GM19099 (cell line): ENCODE data around the gene TGFBRAP1.

Source experiments
- POLR2A ChIP-seq: IDR thresholded peaks from 3 replicates; pipeline ENCODE4 v1.6.1; 2011; ENCODE audit warnings: low read depth; ENCODE audit not compliant: insufficient read length; ENCODE audit errors: extremely low read depth

The TGFBRAP1 gene

GRCh38 chr2:105330681-105331375 is 1.3 kb upstream of the TGFBRAP1 start:
- no peak for TF ChIP-seq POLR2A

- TF ChIP-seq POLR2A = no peak
These were observed 359 bp downstream of the TGFBRAP1 start for GRCh38 chr2:105329197-105329554.

DNA sequence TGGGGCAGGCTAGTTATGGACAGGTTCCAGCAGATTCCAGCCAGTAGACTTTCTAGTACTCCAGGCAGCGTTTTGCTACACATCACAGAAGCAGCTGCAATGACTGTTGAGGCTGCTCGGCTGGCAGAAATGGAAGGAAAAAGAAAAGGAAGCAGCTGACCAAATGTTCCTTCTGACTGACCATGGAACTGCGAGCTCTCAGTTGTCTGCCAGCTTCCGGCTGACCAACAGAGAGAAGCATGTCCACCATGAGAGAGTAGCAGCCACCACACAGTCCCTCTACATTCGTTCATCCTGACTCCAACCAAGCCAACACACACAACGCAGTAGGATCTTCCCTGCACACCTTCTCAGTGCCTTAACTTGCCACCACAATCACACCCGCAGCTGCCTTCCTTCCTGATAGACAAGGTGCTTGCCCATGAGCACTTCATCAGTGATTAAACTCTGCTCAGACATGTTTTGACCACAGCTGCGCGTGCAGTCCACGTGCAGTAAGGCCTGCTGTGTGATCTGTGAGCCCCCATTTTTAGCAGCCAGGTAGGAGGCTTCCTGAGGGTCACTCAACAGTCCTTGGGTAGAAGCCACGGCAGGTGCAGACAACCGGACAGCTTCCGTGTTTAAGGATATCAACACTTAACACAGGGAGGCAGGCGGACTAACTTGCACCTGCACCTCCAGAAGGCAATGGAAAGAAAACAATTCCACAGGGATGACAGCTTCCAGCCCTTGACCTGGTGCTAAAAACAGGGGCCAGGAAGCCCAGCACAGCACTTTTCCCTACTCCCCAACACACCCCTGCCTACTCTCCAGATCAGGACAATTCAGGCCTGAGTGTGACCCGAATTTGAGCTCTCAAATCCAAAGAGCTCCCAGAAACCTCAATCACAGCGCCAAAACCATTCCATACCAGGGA is 996 bp downstream of the TGFBRAP1 start:
- no peak for TF ChIP-seq POLR2A

- no peak for TF ChIP-seq POLR2A
These were observed 1.8 kb downstream of the TGFBRAP1 start for GRCh38 chr2:105327690-105328089.

- no peak for TF ChIP-seq POLR2A
These were observed 4.1 kb downstream of the TGFBRAP1 start for GRCh38 chr2:105325389-105325963.

GRCh38 chr2:105324732-105325131 is 4.8 kb downstream of the TGFBRAP1 start:
- no peak for TF ChIP-seq POLR2A

DNA sequence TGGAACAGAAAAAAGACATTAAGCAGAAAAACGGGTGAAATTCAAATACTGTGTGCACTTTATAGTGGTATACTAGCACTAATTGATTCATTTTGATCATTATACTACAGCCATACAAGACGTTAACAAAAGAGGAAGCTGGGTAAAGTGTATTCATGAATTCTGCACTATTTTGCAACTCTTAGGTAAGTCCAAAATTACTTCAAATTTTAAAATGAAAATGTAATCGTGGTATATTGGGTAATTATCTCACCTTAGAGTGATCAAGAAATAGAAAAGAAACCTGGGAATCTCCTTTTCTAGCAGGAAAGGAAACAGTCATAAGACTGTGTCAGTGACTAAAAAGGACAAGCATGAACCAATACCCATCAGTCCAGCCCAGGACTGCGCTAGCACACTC is 5.4 kb downstream of the TGFBRAP1 start:
- TF ChIP-seq POLR2A = no peak

DNA sequence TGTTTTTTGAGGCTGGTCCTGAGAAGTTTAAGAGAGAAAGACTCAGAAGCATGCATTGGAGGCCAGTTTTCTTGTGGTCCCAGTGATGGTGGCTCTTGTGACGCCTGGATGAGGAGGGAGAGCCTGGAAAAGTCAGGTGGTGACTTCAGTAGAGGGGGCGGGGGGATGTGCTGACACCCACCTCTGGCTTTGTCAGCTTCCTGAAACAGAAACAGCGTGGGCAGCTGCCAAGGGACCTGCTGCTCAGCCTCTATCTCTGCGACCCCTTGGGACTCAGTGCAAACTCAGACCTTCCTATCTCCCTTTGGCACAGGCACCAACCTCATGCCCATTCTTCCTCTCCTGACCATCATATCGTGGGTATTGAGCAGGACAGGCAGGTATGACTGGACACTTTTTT is 6.4 kb downstream of the TGFBRAP1 start:
- no peak for TF ChIP-seq POLR2A

- TF ChIP-seq POLR2A = no peak
These were observed 7.5 kb downstream of the TGFBRAP1 start for GRCh38 chr2:105321875-105322646.

DNA sequence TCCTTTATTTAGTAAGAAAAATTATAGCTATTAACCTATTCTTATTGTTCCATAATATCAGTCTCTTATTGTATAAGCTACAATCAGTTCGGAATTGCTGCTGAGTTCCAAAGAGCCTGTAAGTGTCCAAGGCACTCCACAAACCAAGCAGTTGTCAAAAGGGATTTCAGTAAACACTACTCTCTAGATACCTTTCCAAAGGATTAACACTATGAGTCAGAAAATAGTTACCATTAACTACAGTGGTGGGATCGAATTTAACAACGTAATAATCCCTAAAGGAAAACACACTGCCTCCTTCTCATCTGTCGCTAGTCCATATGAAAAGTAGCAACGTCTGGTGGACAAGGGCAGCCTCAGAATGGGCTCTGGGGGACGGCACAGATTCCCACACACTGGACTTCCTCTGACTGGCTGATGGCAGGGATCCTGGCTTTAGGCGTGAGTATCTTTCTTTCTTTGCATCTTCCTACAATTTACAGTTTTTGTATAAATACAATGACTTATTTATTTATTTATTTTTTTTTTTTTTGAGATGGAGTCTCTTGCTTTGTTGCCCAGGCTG is 8.8 kb downstream of the TGFBRAP1 start:
- no peak for TF ChIP-seq POLR2A

DNA sequence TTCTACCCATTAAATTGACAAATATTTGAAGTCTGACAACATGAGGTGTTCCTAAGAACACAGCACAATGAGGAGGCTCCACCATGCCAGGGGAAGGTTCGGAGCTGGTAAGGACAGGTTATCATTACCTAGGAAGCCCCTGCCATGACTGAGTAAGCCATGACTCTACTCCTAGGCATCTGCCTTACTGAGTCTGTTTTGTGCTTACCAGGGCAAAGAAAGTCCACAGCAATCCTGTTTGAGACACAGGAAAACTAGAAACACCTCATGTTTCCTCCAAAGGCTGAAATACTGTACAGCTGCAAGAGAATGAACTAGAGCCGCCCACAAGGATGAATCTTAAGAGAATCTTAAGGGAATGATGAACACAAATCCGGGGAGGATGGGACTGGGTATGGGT is 11.6 kb downstream of the TGFBRAP1 start:
- TF ChIP-seq POLR2A = no peak

GRCh38 chr2:105315314-105315713 is 14.2 kb downstream of the TGFBRAP1 start:
- TF ChIP-seq POLR2A = no peak

DNA sequence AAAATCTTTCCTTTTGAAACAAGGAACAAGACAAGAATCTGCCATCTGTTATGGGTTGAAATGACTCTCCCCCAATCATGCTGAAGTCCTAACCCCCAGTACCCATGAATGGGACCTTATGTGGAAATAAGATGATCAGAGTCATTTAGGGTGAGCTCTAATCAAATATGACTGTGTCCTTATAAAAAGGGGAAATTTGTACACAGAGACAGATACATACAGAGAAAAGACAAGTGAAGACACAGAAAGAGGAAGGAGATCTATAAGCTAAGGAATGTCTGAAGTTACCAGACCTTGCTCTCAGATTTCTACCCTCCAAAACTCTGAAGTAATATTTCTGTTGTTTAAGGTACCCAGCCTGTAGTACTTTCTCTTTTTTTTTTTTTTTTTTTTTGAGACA is 15.7 kb downstream of the TGFBRAP1 start:
- TF ChIP-seq POLR2A = no peak

DNA sequence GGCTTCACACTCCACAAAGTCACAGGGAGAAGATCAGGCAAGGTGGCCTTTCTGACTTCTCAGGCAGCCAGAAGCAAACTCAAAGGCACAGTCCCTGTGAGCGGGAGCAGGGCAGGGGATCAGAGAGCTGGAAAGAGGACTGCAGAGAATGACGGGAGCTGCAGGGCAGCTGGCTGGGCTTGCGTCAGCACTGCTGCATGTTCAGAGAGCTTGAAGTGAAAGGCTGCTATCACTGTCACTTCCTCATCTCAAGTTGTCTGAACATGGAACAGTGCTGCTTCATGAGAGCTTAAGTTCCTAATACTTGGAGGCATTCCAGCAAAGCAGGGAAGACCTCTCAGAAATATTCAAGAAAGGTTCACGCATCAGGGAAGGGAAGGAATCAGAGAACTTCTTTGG is 20.4 kb downstream of the TGFBRAP1 start:
- no peak for TF ChIP-seq POLR2A
